IPS-18c (cell line): ENCODE data around the gene SCNN1B.

Experiments
- H3K4me3 ChIP-seq: 2 replicates; pipeline ENCODE4 v1.7.0; 2013; ENCODE audit warnings: low read depth, mild to moderate bottlenecking, low read length, moderate library complexity; ENCODE audit not compliant: insufficient read depth
- H3K9me3 ChIP-seq: one replicate; pipeline ENCODE4 v1.6.1; 2013; ENCODE audit warnings: mild to moderate bottlenecking, low read length, moderate library complexity; ENCODE audit not compliant: control insufficient read depth, insufficient read depth

SCNN1B gene

DNA sequence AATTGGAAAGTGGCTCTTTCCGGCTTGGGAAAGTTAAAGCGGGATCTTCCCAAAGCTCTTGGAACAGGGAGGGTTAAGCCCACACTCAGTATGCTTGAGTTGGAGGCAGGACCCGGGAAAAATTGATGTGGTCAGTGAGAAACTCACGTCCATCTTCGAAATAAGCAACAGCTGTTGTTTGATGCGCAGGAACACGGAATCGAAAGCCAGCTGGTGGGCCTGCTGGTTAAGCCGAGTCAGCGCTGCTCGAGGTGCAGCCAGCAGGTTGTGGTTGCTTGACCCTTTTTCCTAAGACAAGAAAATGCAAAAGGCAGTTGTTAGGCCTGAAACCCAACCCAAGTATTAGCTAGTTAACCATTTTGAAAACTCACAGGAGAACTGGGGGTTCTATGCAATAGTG lies 101.4 kb downstream of the SCNN1B start:
- no peak overlapping the region for H3K4me3 ChIP-seq
- H3K9me3 ChIP-seq, result no peaks in the 10 kb centered on the region

DNA sequence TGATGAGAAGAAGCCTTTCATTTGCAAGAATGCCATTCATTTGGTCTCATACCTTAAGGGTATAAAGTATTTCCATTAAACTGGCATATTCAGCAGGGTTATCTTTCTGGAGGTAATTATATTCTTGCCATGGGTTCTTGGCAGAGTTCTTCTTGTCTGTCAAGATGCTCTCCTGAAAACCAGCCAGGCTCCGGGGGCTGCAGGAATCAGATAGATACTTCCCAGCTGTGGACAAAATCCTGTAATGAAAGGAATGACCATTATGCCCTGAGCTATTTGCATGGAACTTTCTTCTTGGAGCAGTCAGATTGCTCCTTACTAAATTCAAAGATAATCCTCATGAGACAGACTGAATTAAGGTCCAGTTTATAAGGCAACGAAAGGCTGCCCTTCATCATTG lies 103.9 kb downstream of the SCNN1B start:
- no peaks in the 10 kb centered on the region for H3K9me3 ChIP-seq
- H3K4me3 ChIP-seq, result no peak overlapping the region

DNA sequence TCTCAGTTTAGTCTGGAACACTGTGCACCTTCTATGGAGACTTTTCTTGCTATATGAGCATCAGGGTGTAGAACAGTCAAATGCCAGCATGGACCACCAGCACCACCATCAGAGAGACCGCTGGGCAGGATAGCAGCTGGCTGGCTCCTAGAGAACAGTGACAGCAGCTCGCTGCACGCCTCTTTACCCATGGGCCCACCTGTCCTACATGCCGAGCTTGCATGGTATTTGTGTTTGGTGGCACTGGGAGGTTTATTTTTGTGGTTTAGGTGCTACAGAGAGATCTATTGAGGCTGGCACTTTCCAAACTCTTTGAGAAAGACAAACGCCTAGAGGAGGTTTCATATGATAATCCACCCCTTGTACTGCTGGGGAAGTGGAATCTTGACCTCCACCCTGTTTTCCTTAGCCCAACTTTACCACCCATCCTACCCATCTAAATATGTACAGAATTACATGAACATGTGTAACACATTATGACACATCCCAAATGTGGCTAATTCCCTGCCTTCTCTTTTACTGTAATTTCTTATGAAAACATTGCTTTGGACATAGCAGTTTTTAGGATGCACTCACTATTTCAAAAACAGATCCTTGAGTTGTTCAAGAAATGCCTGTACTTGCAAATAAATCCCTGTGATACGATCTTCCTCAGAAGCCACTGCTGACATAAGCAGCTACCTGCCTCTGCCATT lies 104.6 kb downstream of the SCNN1B start:
- no peaks in the 10 kb centered on the region for H3K9me3 ChIP-seq
- H3K4me3 ChIP-seq, result no peak overlapping the region

DNA sequence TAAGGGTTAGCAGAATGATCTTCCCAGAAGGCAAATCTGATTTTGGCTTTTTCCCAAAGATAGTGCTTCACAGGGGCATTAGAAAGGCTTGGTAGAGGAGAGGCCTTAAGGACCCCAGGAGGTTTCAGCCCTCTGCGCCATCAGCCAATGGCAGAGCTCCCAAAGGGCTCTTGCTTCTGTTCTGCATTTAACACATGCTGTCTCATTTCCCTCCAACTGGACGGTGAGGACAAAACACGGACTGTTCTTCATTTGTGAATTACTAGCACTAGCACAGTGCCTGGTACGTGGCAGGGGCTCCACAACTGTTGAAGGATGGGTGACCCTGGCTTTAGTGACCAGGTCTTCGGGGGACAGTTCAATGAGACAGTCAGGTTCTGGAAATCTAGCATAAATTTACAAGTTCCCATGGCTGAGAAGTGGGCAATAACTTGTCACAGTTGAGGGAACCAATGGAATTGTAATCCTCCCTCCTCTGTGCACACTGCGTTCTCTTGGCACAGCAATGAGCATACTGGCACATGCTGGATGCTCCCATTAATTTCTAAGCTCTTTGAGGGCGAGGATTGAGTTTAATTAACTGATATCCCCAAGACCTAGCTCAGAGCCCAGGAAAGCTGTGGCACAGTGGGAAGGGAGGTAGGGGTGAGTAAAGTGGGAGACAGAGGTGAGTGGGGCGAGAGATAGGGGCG lies 105.5 kb downstream of the SCNN1B start:
- H3K9me3 ChIP-seq, result no peaks in the 10 kb centered on the region
- H3K4me3 ChIP-seq, result no peak overlapping the region

DNA sequence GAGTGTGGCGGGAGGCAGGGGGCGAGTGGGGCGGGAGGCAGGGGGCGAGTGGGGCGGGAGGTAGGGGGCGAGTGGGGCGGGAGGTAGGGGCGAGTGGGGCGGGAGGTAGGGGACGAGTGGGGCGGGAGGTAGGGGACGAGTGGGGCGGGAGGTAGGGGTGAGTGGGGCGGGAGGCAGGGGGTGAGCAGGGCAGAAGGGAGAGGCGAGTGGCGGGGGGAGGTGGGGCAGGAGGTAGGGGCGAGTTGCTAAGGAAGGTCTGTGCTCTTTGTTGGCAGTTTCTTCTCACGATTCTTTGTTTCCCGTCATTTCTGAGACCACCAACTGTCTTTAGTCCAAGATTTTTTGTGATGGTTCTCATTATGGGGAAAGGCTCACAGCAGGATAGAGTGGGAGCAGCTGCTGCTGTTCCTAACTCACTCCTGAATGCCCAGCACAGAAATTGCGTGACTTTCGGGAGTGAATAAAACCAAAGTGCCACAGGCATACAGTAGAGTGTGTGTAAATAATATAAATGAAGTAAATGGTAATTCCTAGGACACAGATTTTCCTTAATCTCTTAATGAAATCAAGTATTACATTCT lies 106.2 kb downstream of the SCNN1B start:
- H3K9me3 ChIP-seq, result no peaks in the 10 kb centered on the region
- H3K4me3 ChIP-seq, result no peak overlapping the region

DNA sequence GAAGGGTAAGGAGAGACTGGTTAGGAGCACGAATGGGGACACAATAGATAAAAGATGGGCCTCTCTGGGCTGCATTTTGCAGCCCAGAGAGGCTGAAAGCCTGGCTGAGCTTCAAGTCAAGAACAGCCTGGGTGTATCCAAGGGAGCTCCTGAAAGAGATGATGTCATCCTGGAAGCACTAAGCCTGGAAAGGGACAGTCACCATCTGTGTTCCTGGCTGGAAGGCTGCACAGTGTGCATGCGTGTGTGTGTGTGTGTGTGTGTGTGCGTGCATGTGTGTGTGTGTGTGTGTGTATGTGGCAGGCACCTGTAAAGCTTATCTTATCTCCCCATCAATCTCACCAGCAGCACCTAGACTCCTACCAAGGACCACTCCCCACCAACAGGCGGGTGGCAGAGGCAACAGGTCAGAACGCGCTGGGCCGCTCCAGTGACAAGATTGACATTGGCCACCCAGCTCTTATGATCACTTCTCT lies 106.8 kb downstream of the SCNN1B start:
- Histone ChIP-seq H3K4me3 (no peak overlapping the region), H3K9me3 (no peaks in the 10 kb centered on the region)

DNA sequence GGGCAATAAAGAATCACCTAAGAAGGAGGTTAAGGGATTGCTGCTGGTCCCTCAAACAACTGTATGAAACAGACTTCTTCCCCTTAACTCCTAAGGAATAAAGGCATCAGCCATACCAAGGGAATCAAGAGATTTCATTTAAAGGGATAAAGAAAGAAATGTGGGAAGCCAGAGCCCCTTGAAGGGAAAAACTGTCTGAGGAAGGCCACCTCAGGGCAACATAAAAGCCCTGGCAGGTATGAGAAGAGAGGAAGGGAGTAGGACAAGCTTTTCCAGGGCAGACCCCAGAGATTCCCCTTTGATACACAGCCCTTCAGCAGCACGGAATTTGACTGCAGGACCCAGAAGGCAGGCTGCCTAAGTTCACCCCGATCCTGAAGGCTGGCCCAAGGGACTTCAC lies 107.4 kb downstream of the SCNN1B start:
- H3K9me3 ChIP-seq, result no peaks in the 10 kb centered on the region
- no peak overlapping the region for H3K4me3 ChIP-seq

DNA sequence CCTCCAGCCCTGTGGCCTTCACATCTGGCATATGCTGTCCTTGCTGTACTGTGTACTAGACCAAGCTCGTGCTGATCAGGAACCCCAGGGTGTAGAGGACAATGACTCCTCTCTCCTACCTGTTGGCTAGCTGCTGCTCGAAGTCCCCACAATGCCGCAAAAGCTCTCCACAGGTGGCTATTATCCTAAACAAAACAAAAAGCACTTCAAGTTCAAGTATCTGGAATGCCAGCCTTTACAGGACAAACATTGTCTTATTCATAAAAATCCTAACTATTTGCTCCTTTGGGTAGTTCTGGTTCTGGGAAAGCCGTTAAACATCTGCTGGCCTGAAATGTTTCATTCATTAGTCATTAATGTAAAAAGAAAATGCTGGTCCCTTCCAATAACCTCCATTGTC lies 108.1 kb downstream of the SCNN1B start:
- Histone ChIP-seq H3K4me3 (no peak overlapping the region), H3K9me3 (no peaks in the 10 kb centered on the region)

DNA sequence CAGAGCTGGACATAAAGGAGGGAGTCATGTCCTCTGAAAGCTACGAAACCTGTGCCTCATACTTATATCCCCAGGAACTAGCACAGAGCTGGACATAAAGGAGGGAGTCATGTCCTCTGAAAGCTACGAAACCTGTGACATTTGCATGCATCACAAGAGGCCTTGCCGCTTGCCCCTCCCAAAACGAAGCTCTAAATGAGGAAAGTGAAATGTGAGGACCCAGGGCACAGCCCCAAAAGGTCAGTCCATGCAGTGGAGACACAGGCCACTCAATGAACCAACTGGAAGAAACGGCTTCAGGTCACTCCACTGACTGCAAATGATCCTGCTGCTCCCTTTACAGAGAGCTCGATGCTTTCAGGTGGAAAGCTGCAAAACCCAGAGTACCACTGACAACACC lies 112.6 kb downstream of the SCNN1B start:
- peaks cover 4% of the 10 kb centered on the region for H3K9me3 ChIP-seq
- no peak overlapping the region for H3K4me3 ChIP-seq

DNA sequence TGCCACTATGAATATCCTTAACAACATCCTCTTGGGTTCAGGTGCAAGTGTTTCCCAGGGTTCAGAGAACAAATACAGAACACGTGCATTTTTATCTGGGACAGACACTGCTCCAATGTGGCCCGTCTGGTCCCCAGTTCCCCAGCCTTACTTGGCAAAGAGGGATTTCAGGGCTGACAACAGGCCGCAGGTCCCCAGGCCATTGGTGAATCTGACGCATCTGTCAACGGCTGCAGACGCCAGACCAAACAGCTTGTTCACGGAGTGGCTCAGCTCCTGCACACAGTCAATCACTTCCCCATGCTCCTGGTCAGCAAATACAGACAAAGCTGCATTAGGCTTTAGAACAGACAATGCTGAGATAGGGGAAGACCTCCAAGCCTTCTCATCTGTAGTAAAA lies 114.7 kb downstream of the SCNN1B start:
- H3K4me3 ChIP-seq, result no peak overlapping the region
- peaks cover 4% of the 10 kb centered on the region for H3K9me3 ChIP-seq

DNA sequence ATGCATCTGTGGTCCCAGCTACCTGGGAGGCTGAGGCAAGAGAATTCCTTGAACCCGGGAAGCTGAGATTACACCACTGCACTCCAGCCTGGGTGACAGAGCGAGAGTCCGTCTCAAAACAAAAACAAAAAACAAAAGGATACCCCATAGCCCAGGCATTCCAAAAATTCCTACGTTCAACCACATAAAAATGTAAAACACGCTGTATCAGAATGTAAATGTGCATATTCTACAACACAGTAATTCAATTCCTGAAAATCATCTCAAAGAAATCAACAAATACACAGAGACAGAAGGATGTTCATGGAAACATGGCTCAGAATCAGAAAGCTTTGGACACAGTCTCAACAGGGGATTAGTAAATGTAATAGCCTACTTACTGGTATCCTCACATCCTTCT lies 117.9 kb downstream of the SCNN1B start:
- no peak overlapping the region for H3K4me3 ChIP-seq
- peaks cover 4% of the 10 kb centered on the region for H3K9me3 ChIP-seq

DNA sequence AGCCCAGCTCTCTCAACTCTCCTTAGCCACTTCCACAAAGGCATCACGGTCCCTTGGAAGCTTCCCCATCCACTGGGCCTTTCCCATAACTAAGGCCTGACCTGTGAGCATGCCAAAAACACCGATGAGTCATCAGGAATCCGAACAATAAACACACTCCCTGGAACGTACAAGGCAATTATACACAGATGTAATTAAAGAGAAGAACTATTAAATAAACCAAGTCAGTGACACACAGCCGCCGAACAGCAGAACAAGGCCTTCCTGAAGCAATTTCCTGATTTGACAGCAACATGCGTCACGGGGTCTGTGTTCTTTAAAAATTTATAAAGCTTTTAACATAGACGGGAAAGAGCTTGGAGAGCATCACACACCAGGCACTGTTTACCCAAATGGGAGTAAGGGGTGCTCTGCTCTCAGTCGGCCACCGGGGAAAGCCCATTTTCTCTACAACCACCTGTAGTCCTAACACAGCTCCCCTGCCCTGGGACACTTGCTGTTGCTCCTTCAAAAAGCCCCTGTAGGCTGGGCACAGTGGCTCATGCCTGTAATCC lies 121.5 kb downstream of the SCNN1B start:
- H3K4me3 ChIP-seq, result no peak overlapping the region
- H3K9me3 ChIP-seq, result peaks cover 3% of the 10 kb centered on the region

DNA sequence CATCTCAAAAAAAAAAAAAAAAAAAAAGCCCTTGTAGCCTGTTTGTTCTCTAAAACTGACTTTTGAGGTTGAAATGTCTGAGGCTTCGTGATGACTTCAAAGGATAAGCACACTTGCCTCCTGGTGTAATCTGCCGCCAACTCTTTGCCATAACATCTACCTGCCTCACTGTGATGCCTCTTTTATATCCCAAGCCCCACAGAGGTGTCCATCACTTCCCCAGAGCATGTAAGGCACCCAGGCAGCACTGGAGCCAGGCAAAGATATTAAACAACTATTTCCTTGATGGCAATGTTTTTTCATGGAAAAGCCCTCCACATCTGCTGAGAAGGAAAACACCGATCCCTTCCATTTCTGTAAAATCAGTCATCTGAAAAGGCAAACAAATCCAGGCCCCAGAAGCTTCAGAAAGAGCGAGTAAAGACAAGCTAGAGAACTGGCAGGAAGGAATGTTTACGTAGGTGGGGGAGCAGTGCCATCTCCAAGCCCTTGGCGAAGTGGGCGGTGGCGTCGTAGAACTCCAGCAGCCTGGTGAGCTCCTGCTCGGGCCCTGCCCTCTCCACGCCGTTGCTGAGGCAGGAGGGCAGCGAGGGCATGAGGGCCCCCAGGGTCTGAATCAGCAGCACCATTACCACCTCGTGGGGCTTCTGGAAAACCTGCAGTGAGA lies 122.3 kb downstream of the SCNN1B start:
- Histone ChIP-seq H3K9me3 (no peaks in the 10 kb centered on the region), H3K4me3 (no peak overlapping the region)

DNA sequence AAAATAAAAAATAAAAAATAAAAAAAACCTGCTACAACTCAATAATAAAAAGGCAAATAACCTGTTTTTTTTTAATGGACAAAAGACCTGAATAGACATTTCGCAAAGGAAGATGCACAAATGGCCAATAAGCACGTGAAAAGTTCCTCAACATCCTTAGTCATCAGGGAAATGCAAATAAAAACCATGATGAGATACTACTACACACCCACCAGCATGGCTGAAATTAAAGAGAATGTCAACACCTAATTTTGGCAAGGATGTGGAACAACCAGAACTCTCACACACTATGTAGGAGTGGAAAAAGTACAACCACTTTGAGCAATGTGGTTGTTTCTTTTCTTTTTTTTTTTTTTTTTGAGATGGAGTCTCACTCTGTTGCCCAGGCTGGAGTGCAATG lies 126.2 kb downstream of the SCNN1B start:
- no peak overlapping the region for H3K4me3 ChIP-seq
- H3K9me3 ChIP-seq, result no peaks in the 10 kb centered on the region
